ACHN (cell line): Measurements from ENCODE around the gene CKLF.

ENCODE experiments used
- DNase-seq: peaks from one replicate; pipeline ENCODE4 v3.0.0-alpha.2; 2015
- in situ Hi-C: cut with HindIII; loops from 2 replicates; pipeline ENCODE4 v1.10.0; 2017; ENCODE audit warnings: low sequenced_read_pairs, low pct_ligation_motif_present, low pct_unique_long_range_greater_than_20kb

Gene CKLF

DNA sequence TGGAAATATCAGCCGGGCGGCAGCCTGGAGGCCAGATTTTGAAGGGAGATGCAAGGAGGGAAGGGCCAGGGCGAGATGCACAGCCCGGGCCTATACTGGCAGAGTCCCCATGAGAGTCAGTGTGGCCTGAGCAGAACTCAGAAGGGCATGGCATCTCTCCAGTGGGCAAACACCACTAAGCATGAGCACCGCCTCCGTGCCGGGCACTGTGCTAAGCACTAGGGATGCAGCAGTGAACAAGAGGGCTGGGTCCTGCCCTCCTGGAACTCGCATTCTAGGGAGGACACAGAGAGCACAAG, 35.9 kb upstream of the CKLF start:
- no peak for DNase-seq
- in situ Hi-C loops, result no loop called here

DNA sequence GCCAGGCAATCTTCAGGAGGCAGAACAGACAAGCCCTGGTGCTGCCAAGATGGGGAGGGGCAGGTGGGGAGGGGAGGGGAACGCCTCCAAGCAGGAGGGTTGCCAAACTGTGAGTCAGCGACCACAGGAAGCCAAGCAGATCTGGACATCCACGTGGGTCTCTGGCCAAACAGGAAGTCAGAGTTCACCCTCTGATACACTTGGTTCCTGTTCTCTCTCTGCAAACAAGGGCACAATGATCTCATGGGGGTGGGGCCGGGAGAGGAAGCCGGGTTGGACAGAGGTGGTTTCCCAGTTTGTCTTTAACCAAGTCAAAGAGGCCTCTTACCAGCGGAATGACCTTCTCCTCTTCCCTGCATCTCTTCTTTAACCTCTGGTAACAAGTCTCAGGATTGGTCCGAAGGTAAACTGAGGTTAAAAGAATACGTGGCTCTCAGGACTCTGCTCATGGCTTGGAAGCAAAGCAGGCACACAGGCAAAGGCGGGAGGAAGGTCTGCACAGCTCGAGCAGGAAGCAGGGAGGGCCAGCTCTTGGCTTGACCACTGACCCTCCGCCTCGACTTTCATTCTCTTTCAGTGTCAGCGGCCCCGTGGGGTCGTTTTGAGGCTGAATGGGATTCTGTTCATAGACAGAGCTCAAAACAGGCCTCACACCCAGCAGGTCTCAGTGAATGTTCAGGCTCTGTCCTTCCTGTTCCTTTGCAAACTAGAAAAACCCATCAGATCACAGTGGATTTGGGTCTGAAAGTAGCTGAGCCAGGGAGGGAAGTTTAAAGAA, 35.4 kb upstream of the CKLF start:
- DNase-seq, result peak; percentile 100
- in situ Hi-C loops, result no loop called here

DNA sequence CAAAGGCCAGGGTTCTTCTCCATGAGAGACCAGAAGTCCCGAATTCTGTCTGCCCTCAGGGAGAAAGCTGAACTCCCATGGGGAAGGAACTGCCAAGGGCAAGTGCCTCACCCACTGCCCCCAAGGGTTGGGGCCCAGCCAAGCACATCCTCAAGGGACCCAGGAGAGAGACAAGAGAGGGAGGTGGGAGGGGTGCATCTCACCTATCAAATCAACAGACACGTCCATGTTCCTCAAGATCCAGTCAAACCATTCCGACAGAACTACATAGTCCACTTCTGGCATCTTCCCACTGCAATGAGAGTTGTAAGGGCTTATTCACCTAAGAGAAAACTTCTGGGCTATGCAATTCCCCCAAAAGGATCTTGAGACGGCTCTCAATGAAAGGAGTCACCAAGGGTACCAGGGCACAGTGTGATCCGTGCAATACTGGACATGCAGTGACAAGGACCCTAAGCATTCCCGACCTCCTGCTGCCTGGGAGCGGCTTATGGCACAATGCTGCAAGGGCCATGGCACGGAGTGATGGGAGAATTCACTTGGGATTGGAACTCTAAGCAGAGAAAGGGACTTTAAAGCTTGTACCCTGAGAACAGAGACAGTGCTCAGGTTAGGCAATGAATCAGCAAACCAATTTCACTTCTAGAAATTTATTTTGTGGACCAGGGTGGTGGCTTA, 34.7 kb upstream of the CKLF start:
- no peak for DNase-seq
- in situ Hi-C loops, result no loop called here

DNA sequence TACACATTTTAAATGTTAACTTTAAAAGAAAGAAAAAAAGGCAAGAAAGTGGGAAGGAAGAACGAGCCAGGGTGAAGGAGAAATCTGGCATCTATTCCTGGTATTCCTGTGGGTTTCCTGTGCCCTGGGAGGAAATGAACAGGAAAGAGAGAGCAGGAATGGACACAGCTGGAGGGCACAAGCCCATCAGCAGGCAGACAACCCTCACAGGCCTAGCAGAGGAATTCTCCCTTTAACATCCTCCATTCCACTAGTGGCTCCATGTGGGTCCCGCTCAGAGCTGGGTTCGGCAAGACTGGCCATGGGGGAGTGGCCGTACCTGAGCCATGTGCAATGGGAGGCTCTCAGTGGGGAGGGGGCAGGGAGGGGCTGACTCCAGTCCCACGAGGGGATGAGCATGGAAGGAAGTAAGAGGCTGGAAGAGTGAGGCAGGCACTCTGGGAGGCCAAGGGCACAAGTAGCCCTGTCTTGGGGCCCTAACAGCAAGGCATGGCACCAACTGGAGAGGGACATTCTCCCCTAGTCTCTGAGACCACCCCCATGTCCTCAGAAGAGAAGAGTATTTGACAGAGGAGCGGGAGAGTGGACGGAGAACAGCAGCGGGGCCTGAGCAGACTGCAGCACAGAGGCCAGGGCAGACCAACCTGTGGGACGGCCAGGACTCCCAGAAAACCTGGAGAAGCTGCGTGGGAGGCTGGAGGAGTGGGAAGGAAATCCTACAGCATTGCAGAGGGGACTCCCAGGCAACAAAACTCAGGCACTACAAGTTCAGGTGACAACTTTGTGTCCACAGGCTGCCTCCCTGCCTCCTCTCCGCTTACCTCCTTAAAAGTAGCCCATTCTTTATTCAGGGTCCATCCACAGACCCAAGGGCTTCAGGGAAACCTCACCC, 32.6 kb upstream of the CKLF start:
- no peak for DNase-seq
- in situ Hi-C loops, result no loop called here

DNA sequence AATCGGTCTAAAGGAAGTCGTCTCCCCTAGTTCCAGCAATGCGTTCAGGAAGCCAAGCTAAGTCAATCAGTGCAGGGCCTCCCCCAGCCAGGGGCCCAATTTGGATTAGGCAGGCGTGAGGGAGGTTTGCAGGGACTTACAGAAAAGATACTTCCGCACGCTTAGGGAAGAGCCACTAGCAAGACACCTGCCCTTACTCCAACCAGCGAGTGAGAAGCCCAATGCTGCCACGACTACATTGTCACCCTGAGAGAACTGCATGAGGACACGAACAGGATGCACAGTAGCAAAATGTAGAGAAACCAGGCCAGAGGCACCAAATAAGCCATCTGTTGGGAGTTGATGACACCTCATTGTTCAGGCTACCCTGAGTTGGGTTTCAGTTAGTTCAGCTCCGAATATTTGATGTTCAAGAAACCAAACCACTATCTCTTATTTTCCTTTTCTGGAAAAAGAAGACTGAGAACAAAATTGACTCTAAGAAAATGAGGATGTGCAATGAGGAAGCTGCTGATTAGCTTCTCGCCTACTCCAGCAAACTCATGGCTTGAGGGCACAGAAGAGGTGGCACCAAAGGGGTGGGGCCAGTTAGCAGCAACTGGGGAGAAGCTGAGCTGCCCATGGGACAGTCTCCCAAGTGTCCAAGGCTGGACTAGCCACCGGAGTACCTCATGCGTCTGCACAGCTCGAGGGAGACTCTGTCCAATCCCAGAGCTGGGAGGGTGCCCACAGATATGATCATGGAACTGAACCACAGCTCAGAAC, 31.8 kb upstream of the CKLF start:
- in situ Hi-C loops, result no loop called here
- no peak for DNase-seq

DNA sequence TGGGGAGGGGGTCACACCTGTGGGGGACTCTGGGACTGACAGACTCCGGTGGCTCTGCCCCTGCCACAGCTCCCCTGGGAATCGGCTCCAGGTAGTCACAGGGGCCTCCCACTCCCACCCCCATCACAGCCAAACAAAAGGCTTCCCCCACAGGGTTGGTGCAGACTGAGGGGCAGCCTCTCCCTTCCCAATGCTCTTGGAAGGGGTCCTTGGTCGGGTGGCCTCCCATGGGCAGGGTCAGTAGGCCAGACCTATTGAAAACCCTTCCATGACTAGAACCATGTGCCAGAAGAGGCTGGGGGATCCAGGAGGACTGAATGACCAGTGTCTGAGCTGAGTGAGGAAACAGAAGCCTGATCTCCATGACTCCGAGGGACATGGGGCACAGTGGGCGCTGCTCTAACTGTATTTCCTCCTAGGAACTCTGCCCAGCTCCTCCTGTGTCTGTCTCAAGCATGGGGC, 31.1 kb upstream of the CKLF start:
- in situ Hi-C loops, result no loop called here
- DNase-seq, result no peak

DNA sequence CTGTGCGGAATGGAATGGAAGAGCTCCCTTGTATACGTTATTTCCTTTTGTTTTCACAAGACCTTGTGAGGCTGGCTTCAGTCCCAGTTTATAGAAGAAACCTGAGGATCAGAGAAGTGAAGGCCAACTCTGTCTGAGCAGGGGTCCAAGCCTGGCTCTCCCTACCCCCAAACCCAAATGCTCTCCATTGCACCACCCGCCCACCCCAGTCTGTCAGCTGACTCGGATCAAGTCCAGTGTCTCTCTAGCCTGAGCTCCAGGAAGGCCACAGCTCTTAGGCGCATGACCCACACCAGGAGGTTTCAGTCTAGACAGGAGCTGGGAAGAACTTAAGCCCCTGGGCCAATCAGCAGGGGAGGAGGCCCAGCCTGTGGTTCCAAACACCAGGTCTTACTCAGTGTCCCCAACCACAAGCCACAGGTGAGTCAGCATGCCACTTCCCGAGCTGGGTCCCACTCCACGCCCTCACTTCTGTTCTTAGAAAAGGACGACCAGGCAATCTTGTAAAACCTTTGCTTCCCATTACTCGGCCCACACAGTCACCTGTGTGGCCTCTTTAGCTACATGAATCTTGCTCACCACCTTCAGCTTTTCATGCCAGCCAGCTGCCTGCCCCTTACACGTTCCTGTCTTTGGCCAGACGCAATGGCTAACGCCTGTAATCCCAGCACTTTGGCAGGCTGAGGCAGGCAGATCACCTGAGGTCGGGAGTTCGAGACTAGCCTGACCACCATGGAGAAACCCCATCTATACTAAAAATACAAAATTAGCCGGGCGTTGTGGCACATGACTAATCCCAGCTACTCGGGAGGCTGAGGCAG, 30.2 kb upstream of the CKLF start:
- DNase-seq, result peak; percentile 85
- in situ Hi-C loops, result no loop called here

DNA sequence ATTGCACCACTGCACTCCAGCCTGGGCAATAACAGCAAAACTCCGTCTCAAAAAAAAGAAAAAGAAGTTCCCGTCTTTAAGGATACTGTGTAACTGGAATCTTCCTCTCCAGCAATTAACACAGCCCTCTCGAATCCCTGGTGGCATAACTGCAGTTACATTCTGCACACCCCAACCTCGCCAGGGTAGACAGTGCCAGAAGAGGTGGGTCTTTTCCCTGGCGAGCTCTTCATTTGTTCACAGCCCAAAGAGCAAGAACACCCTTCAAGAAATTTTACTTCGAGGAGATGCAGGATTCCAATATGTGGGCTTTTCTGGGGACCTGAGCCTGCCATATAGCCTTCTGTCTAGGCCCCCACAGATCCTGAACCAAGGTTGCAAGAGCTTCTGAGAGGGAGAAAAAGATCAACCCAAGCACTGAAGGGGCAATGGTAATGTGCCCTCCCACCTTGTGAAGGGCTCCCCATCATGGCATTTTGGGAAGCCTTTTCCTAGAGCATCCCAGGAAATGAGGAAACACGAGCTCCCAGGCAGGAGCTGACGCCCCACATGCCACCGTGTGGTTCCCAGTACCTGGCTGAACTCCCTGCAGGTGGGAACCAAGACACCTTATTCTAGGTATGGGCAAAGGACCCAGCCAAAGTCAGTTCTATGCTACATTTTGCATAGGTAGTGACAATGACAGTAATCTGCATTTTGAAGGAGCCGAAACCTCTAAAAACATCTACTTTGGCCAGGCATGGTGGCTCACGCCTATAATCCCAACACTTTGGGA, 29.4 kb upstream of the CKLF start:
- in situ Hi-C loops, result no loop called here
- no peak for DNase-seq

DNA sequence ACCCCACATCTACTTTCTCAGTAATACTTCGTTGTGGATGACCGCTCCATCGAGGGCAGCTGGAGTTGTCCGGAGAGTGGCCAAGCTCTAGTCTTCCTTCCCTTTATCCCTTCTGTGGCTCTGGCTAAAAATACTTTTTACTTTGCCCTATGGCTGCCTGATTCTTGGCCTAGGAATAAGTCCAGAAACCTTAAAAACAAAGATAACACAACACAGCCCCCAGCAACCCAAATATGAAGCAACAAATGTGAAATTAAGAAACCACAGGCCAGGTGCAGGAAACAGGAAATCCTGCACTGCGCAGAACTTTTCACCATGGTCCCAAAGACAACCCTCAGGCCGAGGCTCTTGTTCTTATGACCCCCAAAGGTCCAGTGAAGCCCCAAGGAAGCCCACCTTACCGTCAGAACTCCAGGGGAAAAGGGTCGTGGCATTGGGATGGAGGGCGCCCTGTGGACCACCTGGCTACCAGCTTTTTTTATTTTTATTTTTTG, 28.5 kb upstream of the CKLF start:
- DNase-seq, result no peak
- in situ Hi-C loops, result no loop called here

DNA sequence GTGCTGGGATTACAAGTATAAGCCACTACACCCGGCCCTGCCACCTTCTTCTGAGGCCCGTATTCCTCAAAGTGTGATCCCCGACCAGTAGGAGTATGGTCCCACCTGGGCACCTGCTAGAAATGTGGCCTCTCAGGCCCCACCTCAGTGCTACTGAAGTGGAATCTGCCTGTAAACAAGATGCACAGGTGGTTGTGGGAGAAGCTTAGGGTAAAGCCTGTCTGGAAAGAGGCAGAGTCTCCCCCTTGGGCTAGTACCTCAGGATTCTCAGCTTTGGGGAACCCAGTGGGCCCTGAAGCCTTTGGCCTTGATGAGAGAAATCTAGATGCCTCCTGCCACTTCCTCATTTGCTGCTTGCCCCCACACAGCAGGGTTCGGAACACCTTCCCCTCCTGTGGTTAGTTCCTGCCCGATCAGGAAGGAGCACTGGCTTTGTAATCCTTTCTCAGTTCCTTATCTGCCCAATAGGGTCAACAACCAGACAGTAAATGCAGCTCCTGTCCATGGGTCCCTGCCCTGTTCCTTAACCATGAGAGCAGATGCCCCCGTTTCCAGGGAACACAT, 27.7 kb upstream of the CKLF start:
- in situ Hi-C loops, result no loop called here
- DNase-seq, result no peak

DNA sequence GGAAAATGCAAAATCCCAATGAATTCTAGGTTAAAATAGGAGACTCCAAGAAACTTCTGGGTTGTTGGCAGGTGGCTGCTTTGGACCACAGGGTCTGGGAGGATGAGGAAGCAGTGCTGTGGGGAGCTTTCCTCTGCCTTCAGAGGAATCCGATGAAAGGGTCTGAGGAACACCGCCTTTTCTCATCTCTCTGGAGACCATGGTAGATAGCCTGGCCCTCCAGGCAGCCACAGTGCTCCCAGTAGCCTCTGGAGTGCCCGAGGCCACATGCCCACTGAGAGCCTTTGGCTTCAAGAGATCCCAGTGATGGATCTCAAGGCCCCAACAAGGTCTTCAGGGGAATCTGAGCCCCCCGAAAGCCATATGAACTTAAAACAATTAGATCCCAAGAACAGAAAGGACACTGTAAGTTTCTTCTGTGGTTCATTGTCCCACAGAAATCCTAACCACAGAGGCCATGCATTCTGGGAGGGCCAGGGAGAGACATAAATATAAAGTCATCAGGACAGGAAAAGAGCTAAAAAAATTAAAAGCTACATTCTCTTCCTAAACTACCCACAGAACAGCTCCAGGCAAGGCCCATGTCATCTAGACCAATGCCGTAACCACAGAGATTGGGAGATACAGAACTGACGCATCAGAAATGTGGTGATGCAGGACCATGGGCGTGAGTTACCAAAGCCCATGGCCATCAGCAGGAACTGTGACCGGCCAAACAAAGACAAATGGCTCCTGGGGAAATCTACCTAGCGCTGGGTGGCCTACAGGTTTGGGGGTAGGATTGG, 26.8 kb upstream of the CKLF start:
- in situ Hi-C loops, result no loop called here
- no peak for DNase-seq

DNA sequence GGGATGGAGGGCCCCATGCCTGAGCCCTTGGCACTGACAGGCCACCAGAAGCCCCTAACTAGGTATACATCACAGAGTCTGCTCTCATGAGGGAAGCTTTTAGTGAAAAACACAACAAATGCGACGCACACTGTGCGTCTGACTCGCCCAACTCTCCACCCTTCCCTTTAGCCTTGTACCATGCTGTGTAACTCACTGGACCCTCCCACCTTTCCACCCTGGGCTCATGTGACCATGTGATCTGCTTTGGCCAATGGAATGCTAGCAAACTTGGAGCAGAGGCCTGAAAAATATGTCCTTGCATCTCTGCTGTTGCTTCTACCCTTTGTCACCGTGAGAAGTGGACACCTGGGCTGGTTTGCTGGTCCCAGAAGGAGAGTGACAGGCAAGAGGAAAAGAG, 24.1 kb upstream of the CKLF start:
- DNase-seq, result no peak
- in situ Hi-C loops, result no loop called here

DNA sequence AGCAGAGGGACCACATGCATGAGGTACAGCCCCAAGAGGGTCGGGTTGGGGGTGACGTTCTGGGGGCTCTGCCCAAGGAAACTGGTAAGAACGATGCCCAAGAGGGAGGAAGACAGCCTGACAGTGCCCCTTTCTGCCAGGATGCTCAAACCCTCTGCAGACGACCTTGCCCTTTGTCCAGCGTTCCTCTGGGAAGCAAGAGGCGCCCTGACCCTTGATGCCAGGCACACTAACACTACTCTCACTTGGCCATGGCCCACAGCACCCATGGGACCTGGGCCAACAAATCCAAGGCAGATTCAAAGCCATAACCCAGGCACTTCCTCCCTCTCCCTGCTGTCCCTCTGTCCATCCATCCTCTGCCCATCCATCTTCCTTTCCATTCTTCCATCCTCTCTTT, 22.9 kb upstream of the CKLF start:
- no peak for DNase-seq
- in situ Hi-C loops, result no loop called here

DNA sequence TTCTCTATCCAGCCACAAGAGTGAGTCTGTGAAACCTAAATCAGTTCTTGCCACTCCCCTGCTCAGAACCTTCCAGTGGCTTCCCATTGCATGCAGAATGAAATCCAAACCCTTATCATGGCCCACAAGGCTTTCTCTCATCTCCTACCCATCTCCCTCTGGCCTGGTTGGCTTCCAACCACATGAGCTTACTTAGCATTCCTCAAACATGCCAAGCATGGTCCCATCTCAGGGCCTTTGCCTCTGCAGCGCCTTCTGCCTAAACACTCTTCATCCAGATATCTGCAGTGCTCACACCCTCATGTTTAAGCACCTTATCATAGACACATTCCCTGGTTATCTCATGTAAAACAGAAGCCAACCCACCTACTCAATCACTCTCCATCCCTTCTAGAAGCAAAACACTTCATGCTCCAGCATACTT, 18.0 kb upstream of the CKLF start:
- no peak for DNase-seq
- in situ Hi-C loops, result no loop called here

DNA sequence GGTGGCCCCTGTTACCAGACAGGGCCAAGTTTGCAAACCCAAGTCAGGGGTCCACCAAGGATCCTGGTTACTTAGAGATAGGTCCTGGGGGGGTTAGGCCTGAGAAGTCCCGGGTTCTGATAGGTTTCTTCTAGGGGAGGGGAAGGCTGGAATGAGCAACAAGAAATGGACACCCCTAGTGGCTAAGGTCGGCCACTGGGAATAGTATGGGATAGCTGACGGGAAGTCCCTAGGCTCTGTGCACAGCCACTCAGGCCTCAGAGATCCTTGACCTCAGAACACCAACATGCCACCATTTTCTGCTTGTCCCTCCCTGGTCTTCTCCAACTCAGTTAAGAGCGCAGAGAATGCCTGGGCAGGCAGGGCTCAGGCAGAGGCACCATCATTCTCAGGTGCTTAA, 15.9 kb upstream of the CKLF start:
- in situ Hi-C loops, result no loop called here
- DNase-seq, result no peak

DNA sequence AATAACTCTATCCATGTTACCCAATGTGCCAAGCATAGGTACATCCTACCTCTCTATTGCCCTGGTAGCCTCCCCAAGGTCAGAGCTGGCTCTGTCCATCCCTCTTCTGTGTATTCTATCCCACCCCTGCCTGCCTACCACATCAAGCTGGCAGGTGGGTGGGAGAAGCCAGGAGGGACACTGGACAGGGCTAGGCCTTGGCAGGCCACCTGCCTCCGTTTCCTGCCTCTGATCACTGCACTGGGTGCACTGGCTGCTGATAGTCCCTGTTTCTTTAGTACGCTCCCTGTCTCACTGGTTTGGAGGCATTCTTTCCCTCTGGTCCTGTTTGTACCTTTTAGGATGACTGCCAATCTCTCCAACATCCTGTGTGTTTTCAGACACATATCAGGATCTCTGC, 15.1 kb upstream of the CKLF start:
- in situ Hi-C loops, result no loop called here
- no peak for DNase-seq
